ENCODE data around the gene THAP11.

DNA sequence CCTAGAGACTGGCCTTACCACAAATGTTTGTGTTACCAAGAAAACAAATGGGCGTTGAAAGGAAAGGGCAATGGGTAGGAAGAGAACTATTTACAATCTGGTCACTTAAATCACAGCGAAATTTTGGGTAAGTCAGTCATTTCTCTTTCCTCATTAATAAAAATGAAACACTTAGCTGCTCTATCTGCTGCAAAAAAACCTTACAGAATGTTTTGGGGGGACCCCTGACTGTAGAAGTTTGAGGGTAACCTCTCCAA, 3.9 kb downstream of the THAP11 start:
- TF ChIP-seq, protein P1, sequence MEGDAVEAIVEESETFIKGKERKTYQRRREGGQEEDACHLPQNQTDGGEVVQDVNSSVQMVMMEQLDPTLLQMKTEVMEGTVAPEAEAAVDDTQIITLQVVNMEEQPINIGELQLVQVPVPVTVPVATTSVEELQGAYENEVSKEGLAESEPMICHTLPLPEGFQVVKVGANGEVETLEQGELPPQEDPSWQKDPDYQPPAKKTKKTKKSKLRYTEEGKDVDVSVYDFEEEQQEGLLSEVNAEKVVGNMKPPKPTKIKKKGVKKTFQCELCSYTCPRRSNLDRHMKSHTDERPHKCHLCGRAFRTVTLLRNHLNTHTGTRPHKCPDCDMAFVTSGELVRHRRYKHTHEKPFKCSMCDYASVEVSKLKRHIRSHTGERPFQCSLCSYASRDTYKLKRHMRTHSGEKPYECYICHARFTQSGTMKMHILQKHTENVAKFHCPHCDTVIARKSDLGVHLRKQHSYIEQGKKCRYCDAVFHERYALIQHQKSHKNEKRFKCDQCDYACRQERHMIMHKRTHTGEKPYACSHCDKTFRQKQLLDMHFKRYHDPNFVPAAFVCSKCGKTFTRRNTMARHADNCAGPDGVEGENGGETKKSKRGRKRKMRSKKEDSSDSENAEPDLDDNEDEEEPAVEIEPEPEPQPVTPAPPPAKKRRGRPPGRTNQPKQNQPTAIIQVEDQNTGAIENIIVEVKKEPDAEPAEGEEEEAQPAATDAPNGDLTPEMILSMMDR (IDR thresholded peaks at IDR 0.05; ENCODE audit: poor library complexity) = no peak
- TF ChIP-seq EZH2 (IDR thresholded peaks at IDR 0.05; ENCODE audit: borderline replicate concordance) = no peak

Measured in hepatocyte (in vitro differentiated cells).